RKO (cell line): ENCODE results near the gene PCP4.

Experiments
- DNase-seq: peaks from one replicate; pipeline ENCODE4 v3.0.0-alpha.2; 2016; ENCODE audit warnings: low spot score

PCP4 gene

DNA sequence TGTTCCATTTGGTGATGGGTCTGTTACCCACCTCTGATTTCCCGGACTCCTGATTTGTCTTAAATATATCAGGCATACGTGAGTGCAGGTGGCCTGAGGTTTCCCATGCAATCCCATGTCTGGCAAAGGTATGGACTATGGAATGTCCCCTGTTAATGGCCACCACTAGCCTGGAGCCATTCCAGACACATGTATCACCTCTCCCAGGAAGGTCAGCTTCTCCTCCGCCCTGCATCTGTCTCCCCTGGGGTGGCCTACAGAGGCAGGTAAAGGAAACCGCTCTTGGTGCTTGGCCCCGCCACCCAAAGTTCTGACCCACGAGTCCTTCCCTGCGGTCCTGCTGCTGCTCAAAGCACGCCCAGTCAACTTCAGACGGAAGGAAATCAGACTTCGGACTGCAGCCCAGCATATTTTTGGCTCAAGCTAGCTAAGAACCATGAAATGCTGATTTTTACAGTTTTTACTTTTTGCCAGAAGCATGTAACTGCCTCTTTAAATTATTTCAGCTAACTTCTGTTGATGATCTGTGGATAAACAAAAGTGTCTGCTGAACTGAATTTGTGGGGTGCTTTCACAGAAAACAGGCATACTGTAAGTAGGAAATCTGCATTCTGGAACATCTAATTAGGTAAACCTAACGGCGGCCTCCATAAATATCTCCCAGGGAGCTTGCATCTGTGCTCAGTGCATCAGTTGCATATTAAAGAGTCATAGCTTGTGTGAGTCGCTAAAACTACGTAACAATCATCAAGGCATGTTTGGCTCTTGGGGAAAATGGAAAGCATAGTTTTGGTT, 105.9 kb downstream of the PCP4 start:
- DNase-seq = no peak

DNA sequence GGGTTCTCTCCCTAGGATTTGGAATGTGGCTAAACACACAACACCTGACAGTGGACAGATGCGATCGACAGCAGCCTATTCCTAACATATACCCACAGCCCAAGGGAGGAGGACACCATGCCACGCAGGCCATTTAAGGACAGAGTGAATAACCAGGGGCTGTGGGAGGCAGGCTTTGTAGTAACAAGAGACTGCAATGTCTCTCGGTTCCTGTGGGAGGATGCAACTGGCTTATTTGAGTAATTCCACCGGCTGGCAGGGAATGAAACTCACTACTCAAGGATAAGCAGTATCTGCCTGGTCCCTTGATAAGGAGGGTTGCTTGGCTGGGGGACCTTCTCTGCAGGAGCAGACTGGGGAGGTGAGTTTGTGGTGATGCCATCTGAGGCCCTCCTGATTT, 109.6 kb downstream of the PCP4 start:
- no peak for DNase-seq
